Hematopoietic multipotent progenitor cell treated with erythropoietin and hydrocortisone succinate and interleukin-3 and kit ligand, for 17 days (in vitro differentiated cells): Measurements from ENCODE around the gene HERC2.

ENCODE experiments used
- DNase-seq: peaks from one replicate; pipeline ENCODE4 v3.0.0-alpha.2; 2015; ENCODE audit warnings: low spot score

Gene HERC2

DNA sequence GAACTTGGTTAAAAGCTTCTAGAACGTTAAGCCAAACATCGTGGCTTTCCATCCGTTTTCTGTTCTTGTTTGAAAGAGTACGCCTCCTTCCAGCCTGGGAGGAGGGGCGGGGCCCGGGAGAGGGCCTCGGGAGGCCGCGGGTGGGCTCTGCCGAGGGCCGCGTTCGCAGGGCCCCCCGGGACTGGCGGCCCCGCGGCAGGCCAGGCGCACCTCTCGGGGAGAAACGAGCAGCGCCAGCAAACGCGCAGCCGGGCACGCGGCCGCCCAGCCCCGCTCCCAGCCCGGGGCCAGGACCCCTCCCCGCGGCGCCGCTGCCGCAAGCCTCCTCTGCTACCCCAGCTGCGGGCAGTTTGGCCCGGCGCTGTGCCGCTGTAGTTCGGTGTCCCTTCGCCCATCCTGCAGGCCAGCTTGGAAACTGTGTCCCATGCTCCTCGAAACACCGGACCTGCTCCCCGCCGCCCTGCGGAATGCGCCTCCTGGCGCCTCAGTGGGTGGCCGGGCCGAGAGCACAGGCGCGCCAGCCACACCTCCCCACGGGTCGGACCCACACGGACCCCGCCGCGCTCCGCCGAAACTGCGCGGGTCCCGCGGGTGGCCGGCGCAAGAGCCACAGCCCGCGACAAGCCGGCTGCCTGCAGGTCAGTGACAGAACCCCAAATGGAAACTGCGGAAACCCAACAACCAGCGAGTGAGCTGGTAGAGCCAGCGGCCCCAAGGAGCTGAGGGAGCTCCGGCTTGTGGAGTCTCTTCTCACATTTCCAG, 225.1 kb downstream of the HERC2 start:
- no peak for DNase-seq

DNA sequence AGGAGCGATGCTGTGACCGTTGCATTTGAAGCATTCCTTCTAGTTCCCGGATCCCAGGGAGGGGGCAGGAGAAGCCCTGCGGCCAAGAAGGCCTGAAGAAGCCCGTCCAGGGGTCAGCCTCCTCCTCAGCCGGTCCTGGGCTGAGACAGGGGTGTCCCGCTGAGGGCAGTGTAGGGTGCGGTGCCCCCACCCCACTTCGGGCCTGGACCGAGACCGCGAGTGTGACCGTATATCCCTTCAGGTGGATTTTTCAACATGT, 225.6 kb downstream of the HERC2 start:
- no peak for DNase-seq

DNA sequence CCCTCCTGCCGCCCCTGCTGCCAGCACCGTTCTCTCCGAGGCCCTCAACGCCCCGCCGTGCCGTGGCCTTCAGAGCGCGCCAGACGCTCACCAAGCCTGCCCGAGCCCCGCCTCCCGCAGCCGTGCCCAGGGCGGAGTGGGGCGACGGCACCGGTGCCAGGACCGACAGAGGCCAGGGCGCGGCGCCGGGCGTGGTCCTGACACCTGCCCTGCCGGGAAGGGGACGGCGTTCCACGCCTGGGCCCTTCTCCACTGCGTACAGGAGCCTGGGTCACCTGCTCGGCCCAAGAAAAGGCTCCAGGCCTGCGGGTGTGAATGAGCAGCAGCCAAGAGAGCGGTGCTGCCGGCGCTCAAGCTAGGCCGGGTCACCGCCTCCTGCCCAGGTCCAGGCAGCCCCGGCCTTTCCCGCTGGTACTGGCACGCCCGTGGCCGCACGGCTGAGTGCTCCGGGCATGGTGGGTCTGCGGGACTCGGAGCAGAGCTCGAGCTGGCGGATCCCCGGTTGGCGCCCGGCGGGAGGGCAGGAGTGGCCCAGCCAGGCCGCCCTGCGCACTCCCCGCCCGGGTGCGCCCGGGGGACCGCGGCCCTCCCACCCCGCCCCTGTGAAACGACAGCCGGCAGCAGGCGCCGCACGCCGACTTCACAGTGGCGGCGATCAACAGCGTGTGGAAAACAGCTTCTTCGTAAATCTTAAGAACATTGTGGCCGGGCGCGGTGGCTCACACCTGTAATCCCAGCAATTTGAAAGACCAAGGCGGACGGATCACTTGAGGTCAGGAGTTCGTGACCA, 227.1 kb downstream of the HERC2 start:
- DNase-seq: no peak

DNA sequence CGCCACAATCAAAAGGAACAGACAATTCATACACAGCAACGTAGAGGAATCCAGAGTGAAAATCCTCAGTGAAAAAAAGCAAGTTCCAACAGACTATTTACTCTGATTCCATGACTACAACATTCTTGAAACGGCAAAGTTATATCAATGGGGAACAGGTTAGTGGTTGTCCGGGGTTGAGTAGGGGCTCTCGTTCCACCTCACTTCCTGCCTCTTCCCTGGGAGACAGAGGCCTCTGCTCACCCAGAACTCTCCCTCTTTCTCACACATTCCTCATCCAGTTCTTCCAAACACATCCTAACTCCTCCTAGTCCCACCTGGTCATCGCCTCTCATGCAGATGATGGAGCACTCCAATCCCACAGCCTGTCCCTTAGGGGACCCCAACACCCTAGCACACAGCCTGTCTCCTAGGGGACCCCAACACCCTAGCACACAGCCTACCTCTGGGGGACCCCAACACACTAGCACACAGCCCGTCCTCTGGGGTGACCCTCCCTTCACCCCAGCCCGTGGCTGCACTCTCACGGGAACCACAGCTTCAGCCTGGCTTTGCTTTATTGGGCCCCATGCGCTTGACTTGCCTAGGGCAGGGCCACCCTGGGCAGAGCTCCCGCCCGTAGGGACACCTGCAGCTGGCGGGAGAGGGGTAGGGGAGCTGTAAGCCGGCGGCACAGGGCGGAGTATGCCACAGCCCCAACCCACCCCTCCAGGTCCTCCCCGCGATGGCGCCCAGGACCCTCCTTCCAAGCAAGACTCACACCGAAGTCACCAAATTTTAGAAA, 228.0 kb downstream of the HERC2 start:
- DNase-seq: no peak

DNA sequence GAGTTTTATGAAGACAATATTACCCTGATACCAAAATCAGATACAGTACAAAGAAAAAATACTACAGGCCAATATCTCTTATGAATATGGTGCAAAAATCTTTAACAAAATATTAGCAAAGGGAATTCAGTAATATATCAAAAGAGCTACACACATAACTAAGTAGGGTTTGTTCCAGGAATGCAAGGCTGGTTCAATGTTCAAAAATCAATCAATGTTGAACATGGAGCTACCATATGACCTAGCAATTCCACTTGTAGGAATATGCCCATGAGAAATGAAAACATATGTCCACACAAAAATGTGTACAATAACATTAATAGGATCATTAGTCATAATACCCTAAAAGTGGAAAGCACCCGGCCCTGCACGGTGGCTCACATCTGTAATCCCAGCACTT, 230.7 kb downstream of the HERC2 start:
- no peak for DNase-seq

DNA sequence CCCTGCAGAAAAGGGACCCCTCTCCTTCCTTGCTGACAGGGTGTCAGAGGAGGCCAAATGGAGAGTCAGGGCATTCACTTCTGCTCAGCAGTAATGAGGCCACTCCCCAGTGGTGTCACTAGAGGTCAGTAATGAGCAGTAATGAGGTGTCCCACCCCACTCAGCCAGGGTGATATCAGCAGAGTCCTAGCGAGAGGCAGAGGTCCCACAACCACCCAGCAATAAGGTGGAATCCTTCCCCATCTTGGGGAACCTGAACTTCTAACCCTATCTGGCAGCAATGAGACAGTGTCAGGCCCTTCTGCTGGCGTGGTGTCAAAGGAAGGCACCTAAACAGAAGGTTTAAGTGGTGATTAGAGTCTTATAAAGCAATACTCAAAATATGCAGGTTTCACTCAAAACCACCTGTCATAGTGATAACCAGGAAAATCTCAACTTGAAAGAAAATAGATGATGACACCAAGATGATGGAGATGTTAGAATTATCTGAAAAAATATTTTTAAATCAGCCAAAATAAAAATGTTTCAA, 235.7 kb downstream of the HERC2 start:
- DNase-seq: peak; percentile 50

DNA sequence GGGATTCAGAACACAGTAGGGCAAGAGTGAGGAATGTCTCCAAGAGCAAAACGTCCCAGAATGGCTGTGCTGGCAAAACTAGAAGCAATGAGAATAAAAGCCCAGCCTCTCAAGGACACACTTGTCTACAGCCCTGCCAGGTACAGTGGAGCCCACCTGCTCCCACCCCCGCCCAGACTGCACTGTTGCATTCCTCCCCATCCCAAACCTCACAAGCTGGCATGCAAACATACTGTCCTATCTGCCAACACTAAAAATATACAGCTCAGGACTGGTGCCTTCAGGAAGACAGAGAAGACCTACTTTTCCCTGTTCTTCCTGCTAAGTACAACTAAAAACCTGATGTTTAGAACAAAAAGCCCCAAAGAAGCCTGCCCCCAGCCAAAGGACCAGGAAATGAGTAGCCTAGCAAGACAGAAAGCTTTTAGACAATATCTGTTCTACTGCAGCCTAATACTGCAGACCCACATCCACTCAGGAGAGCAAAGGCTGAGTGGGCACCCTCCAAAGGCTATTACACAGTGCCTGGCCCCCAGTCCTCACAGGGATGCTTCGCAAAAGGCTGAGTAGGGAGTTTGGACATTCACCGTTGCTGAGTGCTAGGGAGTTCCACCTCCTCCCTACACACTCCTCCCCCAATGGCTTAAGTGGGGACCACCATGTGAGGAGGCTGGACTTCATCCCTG, 236.3 kb downstream of the HERC2 start:
- DNase-seq: no peak

DNA sequence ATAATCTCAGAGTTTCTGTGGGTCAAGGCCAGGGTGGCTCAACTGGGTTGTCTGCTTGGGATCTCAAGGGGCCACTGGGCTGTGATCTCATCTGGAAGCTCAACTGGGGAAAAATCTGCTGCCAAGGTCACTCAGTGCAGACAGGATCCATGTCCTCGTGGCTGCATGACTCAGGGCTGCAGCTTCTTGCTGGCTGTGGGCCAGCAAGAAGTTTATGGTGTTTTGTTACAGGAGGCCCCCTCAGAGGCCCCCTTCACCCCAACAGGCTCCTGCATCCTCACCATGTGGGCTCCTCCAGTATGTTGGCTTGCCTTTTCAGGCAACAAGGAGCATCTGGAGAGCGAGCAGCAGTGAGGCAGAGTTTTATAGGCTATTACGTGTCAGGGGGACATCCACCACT, 237.4 kb downstream of the HERC2 start:
- no peak for DNase-seq

DNA sequence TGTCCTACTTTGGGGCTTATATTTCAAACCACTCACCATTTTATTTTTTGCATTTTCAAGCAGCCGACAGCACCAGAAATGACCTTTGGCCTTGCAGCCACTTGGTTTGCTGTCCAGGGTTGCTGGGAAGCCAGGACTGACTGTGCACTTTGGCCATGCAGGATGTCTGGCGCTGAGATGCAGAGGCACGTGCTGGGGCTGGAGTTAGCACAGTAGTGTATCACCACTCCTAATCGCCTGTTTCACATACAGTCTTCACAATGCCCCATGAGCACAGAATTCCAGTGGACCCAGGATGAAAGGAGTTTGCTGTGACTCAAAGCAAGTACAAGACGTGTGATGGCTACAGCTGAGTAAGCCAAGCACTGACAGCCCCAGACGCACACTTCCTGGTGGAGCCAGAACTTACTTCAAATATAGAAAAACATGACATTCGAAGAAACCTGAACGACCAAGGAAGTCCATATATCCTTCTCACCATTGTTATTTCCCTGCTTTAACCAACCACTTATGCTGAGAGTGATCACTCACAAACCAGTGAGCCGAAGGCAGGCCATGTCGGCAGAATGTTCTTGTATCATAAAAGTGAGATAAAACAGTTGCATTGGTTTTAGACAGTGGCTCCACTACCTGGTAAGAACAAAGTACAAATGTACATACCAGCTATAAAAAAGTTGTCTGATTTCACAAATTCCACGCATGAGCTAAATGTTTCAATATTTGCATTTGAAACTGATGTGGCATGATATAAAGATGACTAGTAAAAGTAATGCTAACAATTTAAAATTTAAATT, 238.9 kb downstream of the HERC2 start:
- DNase-seq: no peak

DNA sequence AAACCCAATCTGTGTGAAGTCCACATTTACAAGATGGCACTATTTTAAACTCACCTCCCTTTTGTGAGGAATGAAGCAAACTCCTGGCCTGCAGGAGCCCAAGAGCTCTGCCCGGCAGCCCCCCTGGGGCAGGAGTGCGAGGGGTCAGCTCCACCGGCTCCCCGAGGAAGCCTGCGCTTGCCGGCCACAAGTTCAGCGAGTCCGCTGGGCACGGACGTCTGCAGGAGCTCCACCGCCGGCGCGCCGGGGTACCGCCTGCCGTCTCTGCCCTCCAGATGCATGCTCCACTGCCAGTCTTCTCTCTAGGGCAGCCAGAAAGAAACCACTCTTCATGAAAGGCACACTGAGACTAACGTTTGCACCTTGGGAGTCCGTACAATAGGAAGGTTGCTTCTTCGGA, 240.4 kb downstream of the HERC2 start:
- no peak for DNase-seq

DNA sequence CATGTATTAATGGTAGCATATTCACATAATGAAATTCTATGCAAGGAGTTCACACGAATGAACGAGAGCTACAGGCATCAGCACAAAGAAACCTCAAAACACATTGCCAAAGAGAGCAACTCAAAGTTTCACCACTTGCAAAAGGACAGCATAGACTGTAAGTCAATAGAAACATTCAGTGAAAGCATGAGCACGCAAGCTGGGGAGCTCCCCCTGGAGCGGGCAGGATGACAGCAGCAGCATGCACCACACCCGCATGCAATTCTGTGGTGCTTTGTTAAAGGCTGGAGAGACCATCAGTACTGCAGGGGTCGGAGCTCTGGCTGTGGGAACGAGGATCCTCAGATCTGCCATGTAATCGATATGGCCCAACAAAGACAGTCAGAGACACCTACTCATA, 241.6 kb downstream of the HERC2 start:
- no peak for DNase-seq

DNA sequence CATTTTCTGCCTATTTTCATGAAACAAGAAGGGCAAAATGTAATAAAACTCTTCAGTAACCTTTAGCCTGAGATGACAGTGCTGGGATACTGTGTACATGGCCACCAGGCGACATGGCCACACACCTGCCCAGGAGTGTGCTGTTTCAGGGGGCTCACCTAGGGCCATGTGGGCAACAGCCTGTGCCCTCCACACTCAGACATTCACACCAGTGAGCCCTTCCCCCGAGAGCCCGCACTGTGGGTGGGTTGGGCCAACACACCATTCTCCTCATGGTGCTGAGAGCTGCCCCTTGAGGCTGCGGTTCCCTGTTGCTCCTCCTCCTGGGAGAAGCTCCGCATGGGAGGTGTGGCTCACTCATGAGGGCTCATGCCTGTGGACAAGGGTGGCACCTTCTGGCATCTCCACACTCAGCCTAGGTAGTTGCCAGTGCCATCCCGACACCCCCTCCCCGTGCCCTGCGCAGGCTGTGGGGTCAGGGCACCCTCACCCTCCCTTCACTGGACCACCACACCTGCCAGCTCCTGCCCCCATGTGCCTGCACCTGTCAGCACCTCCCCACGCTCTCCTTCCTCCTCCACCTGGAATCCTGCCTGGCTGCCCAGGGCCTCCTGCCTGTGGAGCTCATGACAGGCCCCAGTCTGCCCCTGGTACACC, 242.5 kb downstream of the HERC2 start:
- DNase-seq: no peak

DNA sequence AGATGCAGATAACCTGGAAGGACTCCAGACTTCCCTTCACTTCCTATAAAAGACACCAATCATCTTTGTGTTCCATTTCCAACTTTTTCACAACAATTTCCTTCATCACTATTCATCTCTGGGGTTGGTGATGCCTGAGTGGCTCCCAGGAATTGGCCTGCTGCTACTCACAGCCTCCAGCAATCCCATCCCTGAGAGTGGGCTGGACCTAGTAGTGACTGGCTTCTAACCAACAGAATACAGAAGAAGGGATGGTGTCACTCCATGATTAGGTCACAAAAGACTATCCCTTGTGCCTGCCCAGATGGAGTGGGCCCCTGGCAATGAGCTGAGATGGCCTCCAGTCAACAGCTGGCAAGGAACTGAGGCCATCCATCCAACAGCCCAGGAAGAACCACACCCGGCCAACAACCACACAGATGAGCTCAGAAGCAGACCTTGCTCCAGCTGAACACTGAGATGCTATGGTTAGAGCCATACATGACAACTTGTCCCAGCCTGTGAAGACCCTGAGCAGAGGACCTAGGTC, 243.7 kb downstream of the HERC2 start:
- no peak for DNase-seq

DNA sequence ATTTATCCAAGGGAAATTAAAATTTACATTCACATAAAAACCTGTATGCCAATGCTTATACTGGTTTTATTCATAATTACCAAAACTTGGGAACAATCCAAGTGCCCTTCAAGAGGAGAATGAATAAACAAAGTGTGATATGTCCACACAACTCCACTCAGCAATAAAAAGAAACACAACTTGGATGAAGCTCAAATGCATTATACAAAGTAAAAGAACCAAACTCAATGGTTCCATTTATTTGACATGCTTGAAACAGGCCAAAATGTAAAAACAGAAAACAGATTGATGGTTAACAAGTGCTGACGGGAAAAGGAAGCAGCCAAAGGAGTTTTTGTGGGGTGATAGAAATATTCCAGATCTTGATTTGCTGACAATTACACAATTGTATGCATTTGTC, 246.4 kb downstream of the HERC2 start:
- DNase-seq: no peak

DNA sequence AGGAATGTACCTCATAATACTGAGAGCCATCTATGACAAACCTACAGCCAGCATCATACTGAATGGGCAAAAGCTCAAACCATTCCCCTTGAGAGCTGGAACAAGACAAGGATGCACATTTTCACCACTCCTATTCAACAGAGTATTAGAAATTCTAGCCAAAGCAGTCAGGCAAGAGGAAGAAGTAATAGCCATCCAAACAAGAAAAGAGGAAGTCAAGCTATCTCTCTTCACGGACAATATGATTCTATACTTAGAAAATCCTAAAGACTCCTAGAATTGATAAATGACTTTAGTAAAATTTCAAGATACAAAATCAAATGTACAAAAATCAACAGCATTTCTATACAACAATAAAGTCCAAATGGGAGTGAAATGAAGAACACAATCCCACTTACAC, 253.0 kb downstream of the HERC2 start:
- no peak for DNase-seq

DNA sequence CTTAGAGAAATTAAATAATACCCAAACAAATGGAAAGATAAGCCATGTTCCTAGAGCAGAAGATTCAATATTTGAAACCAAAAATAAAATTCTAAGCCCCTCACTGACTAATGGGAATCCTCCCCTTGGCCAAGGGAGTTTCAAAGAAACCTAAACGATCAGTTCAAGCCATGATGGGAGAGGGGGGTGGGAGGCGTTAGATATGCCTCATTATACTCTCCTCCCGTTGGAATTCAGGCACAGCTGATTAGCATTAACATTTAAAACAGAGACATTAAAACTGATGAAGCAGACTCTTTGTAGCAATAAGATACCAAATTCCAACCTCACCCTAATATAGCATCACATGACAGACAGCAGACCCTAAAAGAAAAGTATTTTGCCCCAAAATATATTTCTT, 255.7 kb downstream of the HERC2 start:
- no peak for DNase-seq
